CD4-positive, alpha-beta T cell treated with Interleukin-17A for 4 hours (primary cell): Measurements from ENCODE around the gene CST5.
"Not testable (repeated sequence)": the region's sequence is repeated elsewhere in the genome, so short reads cannot be mapped to it uniquely, and the experiment has no call there.

Source experiments
- DNase-seq: peaks from one replicate; pipeline ENCODE4 v3.0.0-alpha.2; 2020; ENCODE audit warnings: mixed read lengths

Gene CST5

DNA sequence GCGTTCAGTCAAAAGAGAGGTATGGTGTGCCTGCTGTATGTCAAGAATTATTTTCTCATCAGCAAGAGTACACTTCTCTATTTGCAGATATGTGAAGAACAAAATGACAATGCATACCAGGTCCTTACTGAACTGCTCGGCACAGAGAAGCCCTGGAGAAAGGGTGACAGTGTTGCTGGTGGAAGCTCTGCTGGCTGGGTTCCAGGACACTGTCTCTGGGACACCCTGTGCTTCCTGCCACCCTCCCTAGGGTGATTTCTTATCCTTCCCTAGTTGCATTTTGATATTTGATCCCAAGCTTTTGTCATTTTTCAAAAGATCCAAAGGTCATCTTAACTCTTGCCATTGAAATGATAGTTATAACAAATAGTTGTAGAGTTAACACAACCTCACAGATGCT, 8.3 kb upstream of the CST5 start:
- no peak for DNase-seq

DNA sequence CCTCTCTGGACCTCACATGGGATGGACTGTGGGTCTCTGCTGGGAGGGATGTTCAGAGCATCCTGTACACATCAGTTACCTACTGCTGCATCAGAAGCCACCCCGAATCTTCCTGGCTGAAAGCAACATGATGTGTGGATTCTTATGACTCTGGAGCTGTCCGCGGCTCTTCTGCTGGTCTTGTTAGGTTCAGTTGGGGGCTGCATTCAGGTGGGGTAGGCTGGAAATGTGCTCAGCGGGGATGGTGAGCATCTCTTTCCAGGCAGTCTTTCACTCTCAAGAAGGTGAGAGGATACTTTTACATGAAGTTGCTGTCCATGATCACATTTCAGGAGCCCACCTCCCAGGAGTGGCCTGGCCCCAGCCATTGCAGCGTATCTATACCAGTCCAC, 5.2 kb upstream of the CST5 start:
- no peak for DNase-seq

DNA sequence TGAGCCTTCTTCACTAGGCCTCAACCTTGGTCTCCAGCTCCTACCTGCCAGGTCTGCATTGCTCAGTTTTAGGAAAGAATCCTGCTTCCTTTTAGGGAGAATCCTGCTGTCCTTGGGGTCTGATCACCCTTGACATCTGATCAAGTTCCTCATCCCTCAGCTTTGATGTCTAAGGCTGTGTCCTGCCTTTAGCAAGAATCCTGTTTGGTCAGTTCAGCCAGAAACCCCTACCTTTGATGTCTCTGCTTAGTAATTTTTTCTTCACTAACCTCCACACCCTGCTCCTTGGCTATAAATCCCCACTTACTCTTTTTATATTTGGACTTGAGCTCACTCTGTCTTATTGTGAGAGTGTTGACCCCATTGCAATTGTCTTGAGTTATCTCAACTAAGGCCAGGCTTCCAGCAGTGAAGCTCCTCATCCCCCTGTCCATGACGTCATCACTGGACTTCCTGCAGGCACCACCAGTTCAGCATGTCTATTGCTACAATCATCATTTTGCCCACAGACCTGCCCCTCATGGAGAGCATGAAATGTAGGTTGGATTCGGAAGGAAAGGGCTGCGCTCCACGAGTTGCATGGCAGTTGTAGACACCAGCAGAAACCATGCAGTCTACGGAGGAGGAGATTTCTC, 4.7 kb upstream of the CST5 start:
- no peak for DNase-seq

DNA sequence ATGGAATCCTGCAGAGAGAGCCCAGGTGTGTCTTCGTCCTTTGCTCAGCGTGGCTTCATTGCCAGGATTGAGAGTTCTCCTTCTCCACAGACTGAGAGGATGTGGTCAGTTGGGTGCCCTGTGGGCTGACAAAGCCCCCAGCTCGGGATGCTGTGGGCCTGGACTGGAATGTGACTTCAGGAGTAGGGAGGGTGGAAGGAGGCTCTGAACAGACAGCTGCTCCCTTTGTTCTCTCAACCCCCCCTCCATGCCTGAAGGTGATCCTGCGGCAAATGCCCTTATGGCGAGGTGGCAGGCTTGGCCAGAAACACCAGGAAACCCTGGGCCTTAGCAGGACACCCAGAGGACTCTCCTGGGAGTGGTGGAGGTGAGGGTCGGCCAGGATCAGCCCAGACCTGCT, 1.8 kb upstream of the CST5 start:
- DNase-seq = no peak

DNA sequence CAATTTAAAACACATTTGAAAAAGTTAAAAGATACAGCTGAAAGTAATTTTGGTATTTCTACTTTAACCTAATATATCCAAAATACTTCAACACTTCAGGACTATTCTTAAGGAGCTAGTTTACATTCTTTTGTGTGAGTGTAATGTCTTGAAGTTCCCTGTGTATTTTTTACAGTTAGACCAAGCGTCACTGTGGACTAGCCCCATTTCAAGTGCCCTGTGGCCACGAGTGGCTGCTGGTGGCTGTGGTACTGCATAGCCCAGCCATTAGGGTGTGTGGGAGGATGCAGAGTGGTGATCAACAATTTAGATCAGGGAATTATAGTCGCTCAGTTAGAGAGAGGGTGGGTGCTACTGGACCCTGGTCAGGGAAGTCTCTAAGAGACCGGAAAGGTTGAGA, 869 bp upstream of the CST5 start:
- DNase-seq = no peak

DNA sequence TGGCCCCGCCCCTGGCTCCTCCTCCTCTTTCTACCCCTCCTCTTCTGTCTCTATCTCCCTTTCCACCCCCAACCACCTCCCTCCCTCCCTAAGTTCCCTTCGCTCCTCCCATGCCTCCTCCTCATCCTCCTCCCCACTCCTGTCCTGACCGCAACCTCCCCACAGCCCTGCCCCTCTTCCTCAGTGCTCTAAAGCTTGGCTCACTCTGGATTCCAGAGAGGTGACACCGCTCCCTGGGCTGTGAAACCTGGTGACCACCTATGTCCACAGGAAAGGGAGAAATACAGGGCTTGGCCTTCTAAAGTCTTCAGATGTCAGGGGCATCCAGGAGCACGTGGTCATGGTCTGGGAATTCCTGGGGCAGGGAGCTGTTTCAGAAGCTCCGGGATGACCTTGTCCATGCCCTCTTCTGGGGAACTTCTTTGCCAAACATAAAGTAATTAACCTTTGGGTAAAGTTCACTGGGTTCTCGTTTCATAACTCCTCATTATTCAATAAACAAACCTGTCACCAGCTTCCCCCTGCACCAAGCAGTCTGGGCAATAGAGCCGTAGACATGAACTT, 345 bp upstream of the CST5 start:
- no peak for DNase-seq

DNA sequence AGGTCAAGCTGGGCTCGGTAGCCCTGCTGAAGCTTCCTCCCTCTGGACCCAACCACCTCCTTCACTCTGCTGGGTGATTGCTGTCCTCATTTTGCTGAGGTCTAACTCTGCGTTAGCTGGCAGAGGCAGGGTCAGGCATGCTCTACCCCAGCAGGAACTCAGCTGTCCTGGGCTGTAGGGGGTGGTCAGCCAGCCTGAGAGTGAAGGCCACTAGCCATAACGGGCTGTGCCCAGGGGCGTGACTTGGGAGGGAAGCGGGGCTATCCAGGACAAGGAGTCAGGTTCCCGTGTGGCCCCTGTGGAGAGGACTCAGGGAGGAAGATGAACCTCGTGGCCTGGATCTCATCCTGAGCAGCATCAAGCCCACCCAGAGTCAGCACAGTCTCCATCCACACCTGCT, 761 bp downstream of the CST5 start:
- no peak for DNase-seq

DNA sequence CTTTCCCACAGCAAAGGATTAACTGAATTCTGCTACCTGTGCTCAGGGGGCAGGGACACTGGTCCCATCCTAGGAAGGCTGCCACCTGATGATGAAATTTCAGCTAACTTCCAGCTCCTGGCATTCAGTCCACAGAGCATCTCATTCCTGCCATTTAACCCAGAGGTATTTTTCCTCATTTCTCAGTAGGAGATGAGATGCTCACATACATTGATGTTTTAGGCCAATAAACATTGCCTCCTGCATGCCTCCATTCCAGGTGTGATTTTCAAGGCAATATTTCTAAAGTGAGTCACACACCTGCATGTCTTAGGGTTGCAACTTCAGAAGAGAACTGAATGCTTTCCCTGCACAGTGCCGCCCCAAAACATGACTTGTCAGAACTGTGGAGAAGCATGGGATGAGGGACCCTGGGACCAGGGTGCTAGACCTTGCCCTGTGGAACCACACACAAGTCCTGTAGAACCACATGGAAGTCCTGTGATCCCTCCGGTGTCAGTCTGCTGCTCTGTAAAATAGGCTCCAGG, 1.5 kb downstream of the CST5 start:
- DNase-seq = not testable (repeated sequence)

DNA sequence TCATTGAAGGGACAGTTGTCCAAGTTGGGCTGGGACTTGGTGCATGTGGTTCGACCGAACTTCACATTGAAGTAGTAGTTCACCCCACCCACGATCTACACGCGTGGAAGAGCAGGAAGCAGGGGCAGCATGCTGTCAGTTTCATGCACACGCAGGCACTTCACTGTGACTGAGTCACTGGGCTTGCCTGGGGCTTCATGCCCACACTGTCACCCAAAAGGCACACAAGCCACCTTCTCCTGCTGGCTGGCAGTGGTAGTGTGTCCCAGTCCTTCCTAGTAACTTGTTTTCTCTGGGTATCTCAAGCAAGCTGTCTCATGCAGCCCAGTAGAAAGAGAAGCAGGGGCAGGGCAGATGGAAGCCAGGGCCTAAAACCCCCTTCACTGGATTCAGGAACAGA, 2.0 kb downstream of the CST5 start:
- no peak for DNase-seq

DNA sequence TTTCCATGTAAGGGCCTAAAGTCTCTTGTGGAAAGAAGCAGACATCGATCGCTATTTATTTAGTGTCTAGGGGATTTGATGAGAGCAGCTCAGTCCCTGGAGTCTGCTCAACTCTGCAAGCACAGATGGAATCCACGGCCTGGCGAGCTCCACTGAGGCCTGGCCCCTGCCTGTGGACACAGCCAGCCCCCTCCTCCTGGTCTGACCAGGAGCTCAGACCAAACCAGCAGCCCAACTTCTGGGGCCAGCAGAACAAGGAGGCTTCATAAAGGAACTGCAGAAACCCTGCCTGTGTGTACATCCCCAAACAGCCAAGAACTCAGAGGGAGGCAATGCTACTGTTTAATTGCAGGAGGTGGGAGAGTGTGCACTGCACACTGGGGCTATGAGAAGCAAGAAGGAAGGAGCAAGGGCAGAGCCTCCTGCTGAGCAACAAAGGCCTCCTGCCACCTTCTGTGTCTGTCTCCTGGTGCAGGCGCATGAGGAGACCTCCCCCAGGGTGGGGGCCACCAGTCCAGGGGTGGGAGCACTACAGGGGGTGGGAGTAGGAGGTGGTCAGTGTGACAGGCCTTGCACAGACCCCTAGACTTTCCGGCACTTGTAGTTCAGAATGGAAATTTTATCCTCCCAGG, 3.8 kb downstream of the CST5 start:
- DNase-seq = no peak

DNA sequence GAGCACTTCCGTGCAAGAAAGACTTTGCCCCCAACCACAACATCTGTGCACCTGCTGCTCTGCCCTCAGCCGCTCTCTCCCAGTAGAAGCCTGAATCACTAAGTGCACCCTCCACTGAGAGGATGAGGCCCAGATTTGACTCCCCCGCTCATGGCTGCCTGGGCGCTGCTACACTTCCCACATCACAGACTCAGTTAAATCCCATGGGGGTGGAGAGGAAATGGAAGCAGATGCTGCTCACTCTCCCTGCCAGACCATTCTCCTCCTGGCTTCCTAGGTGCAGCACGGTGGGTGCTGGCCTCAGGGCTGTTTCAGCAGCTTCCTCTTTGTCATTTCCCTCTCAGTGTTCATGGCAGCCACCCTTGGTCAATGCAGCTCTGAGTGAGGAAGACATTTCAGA, 4.8 kb downstream of the CST5 start:
- DNase-seq = no peak

DNA sequence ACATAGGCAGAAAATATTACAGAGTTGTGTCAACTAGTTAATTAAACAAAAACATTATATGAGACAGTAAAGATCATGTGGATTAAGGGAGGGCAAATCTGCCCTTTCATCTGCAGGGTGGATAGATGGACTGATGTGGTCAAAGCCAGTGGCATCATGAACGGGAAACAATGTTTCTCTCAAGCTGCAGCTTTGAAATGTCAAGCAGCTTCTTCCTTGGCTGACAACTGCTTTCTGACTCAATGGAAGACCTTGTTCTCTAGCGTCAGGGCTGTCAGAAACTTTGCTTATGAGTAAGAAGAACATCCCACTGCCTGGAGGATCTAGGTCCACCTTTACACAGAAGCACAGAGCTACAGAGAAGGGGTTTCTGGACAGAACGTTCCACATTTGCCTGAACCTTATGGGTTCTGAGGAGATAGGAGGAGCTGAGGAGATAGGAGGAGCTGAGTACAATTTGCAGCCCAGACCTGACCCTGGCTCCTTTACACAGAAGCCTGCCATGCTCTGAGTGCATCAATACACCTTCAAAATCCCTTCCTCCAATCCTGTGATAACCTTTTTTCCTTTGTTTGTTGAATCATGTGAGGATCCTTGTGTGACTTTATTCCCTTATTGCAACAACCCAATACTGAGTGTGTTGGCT, 6.1 kb downstream of the CST5 start:
- no peak for DNase-seq

DNA sequence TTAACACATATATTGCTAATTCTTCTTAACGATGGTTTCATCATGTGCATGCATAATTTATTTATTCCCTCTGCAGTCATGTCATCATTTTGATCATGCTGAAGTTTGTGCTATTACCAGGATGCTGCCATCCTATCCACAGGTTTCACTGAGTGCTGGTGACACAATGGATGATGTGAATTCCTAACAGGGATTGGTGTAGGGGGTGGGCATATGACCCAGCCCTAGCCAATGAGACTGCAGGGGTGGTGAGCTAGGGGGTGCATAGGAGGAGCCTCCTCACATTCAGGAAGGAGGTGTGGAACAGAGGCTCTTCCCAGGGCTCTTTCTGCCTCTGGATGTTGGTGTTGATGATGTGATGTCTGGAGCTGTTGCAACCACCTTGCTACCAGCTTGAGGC, 7.5 kb downstream of the CST5 start:
- no peak for DNase-seq

DNA sequence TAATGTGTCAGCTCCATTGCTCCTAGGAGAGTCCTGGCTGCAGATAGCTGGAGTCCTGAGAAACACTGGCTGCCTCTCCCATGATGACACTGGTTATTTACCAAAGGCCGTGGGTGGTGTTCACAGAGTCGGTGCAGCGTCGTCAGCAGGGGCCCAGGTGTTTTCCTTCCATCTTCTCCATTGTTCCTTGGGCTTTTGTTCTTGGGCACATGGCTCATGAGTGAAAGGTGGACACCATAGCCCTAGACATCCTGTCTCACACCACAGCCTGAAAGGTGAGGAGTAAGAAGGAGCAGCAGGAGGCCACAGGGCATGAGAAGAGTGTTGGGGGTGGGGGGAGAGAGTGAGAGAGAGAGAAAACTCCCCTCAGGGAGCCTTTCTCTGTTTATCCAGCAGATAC, 9.1 kb downstream of the CST5 start:
- DNase-seq = no peak

DNA sequence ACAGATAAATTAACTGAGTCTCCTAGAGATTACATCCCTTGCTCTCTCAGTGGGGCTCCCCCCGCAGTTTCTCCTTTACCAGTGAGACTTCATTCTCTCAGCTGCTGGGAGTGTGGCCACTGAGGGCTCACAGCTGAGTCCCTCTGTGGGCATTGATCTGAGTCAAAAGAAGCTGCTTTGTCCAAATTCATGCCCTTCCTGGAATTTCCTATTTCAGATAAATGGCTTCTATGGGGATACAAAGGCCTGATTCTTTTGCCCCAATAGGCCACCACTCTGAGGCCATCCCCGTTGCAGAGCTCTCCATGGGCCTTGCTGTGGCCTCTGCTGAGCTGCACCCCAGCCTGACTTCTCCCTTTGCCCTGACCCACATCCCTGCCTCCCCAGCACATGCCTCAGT, 10.0 kb downstream of the CST5 start:
- DNase-seq = no peak

DNA sequence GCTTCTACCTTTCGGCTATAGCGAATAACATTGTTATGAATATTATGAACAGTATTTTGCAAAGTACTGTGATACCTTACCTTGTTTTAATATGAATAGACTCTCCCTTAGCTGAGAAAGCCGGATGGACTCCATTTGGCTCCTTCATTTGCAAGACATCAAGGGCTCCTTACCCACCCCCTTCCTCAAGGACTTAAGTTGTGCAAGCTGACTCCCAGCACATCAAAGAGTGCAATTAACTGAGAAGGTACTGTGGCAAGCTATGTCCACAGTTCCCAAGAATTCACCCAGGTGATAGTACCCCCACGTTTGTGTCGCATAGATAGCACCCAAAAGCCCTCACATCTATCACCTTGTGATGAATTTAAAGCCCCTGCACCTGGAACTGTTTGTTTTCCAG, 11.2 kb downstream of the CST5 start:
- DNase-seq = no peak

DNA sequence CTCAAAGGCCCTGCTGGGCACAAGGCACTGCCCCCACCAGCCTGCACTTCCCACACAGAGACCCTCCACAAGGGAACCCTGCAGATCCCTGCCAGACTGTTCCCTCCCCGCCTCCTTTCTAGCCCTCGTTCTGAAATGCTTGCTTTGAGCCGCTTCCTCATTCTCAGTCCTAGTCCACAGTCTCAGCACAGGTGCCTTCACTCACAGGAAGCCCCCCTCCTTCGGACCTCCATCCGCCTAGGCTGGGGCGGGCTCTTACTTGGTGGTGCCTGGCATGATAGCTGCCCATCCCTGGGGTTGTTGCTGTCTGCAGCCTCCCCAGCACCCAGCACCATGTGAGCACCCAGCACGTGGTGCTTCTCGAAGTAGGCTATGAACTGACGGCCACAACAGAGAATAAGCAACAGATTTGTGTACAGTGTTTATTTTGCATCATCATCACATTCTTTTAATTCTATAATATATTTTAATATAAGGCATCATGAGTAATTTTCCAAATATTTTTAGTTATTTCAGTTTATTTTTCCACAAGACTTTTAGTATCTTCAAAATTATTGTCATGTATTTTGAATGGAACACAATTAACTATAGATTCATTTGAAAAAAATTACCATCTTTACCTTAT, 12.3 kb downstream of the CST5 start:
- DNase-seq = no peak

DNA sequence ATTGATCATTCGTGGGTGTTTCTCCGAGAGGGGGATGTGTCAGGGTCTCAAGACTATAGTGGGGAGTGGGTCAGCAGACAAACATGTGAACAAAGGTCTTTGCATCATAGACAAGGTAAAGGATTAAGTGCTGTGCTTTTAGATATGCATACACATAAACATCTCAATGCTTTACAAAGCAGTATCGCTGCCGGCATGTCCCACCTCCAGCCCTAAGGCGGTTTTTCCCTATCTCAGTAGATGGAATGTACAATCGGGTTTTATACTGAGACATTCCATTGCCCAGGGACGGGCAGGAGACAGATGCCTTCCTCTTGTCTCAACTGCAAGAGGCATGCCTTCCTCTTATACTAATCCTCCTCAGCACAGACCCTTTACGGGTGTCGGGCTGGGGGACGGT, 18.8 kb downstream of the CST5 start:
- not testable (repeated sequence) for DNase-seq

DNA sequence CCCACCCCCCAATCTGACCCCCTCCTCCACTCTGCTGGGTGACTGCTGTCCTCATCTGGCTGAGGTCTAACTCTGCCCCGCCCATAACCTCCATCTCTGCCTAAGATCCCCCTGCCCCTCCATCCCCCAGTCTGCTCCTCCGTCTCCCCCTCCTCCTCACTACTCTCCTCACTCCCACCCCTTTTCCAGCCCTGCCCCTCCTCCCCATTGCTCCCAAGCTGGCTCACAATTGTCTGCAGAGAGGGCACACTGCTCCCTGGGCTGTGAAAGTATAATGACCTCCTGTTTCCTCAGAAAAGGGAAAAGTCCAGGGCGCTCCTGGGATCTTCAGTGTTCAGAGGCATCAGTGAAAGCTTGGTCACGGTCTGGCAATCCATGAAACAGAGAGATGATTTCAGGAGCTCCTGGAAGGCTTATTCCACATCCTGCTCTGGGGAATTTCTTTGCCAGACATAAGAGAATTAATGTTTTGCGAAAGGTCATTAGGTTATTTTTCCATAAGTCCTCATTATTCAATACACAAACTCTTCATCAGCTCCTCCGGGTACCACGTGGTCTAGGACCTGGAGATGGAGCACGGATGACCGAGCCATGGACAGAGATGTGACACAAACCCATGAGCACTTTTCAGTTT, 21.5 kb downstream of the CST5 start:
- no peak for DNase-seq

DNA sequence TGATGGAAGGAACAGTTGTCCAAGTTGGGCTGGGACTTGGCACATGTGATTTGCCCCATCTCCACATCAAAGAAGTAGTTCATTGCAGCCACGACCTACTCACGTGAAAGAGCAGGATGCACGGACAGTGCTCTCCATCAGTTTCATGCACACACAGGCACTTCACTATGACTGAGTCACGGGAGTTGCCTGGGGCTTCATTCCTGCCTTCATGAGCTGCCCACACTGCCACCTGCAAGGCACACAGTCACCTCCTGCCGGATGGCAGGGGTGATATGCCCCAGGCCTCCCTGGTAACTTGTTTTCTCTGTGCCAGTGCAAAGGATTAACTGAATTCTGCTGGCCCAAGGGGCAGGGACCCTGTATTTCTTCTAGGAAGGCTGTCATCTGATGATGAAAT, 22.8 kb downstream of the CST5 start:
- no peak for DNase-seq

DNA sequence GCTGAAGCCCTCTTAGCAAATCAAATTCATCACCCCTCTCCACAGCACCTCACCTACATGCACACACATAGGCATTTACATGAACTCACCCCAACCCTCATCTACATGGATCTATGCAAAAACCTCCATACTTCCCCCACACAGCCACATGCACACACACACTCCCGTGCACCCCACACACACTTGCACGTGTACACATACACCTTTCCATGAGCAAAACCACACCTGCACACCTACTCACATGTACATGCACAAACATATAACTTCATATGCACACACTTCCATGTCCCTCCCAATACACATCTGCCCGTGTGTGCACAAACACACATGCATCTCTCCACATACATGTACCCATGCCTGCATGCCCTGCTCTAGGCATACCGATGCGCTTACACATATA, 23.3 kb downstream of the CST5 start:
- no peak for DNase-seq

DNA sequence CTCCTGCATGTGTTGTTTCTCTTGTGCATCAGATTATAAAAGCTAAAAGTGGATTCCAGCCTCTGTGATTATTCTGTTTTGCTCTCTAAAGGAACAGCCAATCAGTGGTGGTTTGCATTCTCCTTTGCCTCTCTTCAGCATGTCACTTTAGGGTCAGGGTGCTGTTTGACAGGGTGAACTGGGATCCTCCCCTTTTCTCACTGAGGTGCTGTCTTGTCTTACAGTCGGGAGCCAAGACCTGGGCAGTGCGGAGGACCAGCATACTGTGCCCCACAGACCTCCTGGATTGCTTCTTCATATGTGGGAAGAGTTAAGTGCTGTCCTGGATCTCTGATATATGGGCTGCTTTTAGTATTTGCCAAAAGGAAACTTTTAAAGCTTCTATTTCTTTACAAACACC, 37.9 kb downstream of the CST5 start:
- no peak for DNase-seq

DNA sequence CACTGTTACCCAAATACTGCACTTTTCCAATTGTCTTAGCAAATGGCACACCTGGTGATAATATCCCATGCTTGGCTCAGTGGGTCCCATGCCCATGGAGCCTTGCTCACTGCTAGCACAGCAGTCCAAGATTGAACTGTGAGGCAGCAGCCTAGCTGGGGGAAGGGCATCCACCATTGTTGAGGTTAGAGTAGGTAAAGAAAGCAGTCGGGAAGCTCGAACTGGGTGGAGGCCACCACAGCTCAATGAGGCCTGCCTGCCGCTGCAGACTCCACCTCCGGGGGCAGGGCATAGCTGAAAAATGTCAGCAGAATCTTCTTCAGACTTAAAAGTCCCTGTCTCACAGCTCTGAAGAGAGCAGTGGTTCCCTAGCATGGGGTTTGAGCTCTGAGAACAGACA, 43.8 kb downstream of the CST5 start:
- no peak for DNase-seq
